CD4-positive, alpha-beta T cell treated with Interleukin-6 at 100 ng/mL for 8 hours (primary cell): ENCODE data around the gene CPNE5.

Experiments
- DNase-seq: peaks from one replicate; pipeline ENCODE4 v3.0.0-alpha.2; 2020; ENCODE audit warnings: mixed read lengths, low spot score

The CPNE5 gene

DNA sequence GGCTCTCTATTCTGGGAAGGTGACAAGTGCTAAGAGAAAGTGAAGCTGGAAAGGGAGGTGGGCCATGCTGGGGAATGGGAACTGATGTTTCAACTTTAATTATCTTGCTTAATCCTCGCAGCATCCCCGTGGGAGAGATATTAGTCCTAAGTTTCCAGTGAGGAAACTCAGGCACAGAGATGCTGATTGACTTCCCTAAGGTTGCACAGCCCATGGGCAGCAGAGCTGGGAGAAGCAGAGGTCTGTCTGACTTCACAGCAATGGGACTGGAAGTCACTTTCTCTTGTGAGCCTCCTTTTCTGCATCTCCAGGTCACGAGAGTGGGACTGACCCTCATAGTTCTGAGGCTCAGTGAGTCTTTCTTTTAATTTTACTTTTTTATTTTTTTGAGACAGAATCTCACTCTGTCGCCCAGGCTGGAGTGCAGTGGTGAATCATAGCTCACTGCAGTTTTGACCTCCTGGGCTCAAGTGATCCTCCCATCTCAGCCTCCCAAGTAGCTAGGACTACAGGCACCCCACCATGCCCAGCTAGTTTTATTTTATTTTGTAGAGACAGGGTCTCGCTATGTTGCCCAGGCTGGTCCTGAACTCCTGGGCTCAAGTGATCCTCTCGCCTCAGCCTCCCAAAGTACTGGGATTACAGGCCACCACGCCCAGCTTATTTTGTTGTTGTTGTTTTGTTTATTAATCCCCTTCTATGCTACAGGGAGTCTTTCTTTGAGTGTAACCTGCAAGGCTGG, 139.0 kb downstream of the CPNE5 start:
- DNase-seq = no peak

DNA sequence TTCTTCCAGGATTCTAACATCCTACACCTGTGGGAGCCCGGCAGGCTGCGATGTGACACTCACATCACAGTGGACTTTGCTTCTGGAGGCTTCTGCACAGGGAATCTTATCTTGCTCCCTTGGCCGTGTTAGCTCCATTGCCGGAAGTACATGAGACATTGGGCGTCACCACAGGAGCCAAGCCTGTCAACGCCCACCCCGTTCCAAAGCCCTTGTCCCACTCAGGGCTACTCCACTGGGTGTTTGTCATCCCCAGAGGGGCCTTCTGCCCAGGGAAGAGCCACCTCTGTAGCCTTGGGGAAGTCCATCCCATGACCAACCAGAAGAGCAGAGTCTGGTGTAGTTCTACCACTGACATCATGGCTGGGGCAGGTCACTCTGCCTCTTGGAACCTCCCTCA, 139.9 kb downstream of the CPNE5 start:
- no peak for DNase-seq

DNA sequence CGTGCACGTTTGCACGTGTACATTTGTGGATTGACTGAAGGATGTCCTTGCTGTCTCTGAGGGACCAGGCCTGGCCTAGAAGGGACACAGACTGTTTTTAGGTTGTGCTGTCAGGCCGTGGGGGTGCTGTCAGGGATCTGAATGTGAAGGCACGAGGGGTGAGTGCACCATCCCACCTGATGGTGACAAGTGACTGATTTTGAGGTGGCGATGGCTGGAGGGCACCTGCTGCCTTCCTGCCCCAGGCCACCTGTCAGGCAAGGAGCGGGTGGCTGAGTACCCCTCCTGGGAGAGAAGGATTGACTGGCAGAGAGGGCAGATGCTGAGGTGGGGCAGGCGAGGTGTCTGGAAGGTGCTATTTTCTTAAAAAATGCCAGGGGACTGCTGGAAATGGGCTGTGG, 140.4 kb downstream of the CPNE5 start:
- no peak for DNase-seq

DNA sequence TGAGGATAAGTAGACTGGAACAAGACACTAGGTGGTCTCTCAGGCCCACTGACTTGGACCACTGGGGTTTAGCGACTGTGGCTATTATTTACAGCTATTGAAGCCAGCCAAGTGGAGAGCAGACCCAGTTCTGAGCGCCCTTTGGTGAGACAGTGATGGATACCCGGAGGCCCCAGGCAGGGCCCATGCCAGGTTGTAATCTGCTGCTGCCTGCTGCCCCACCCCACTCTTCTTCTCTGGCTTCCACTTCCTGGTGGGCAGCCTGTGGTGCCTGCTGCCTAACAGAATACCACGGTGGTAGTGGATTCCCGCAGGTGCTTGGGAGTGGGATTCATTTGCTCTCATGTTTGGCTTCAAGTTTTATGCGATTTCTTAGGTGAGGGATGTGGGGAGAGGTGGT, 141.0 kb downstream of the CPNE5 start:
- DNase-seq = no peak

DNA sequence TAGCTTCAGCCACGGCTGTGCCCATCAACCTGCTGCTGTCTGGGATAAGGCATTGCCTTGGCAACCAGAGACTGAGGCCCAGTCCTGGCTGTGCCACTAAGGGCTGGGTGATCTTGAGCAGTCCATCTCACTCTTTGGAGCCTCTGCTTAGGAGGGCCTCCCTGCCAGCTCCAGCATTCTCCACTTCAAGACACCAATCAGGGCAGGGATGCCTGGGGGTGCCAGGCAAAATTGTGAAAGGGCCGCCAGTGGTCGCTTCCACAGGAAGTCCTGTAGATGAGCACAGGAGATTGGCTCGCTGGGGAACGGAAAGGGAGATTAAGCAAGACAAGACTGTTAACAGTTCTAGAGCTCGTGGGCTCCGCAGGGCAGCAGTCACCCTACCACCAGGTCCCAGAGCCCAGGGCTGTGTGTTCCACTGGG, 141.8 kb downstream of the CPNE5 start, which contains the start of gene RAB44:
RAB44 (plus strand) TSS at position 346 of the 423 bp plus-strand sequence. CDS start 6,410 bp downstream, outside the sequence.
- no peak for DNase-seq

DNA sequence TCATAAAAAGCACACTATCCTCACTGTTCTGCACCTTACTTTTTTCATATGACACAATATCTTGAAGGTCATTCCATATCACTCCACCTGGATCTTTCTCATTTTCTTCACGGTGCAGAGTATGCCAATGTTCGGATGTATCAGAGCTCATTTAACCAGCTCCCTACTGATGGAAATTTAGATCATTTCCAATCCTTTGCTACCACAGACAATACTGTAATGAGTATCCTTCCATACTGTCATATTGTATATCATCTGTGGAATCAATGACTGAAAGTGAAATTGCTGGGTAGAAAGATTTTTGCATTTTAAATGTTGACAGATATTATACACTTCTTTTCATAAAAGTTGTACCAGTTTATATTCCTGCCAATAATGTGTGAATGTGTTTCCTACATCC, 143.8 kb downstream of the CPNE5 start:
- DNase-seq = no peak

DNA sequence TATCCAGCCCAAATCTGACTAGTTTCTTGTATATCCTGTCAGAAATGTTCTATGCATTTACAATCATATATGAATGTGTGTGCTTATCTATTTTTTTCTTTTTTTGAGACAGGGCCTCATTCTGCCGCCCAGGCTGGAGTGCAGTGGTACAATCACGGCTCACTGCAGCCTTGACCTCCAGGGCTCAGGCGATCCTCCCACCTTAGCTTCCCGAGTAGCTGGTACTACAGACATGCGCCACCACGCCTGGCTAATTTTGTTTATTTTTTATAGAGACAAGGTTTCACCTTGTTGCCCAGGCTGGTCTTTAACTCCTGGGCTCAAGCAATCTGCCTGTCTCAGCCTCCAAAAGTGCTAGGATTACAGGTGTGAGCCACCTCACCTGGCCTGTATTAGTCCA, 144.6 kb downstream of the CPNE5 start:
- DNase-seq = no peak

DNA sequence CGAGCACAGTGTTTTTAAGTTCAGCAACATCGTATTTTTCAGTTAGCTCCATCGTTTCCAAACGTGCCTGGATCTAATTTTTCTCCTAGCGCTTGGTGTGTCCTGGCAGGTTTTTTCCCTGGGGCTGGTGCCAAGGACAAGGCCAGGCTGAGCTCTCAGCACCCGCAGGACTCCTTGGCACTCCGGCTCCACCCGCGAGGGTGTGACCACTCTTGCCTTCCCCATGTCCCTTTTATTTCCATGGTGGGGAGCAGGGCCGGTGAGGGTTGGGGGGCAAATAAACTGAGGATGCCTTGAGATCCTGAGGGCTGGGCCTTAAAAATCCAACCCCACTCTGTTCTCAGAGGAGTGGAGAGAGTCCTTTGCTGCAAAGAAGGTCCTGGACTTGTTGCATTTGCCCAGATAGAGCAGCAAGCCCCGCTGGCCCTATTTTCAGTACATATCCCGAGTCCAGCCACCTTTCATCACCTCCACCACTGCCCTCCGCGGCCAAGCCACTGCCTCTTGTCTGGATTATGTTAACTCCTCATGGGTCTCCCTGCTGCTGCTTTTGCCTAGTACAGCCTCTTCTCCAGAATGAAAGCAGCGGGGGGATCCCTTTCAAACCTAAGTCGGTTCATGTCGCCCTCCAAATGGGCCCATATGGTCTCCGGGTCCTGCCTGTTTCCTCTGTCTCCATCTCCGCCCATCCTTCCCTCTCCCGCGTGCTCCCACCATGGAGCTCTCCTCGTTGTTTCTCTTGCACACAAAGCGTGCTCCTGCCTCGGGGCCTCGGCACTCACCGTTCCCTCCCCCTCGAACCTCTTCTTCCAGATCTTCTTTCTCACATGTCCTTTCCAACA, 146.2 kb downstream of the CPNE5 start:
- DNase-seq = no peak

DNA sequence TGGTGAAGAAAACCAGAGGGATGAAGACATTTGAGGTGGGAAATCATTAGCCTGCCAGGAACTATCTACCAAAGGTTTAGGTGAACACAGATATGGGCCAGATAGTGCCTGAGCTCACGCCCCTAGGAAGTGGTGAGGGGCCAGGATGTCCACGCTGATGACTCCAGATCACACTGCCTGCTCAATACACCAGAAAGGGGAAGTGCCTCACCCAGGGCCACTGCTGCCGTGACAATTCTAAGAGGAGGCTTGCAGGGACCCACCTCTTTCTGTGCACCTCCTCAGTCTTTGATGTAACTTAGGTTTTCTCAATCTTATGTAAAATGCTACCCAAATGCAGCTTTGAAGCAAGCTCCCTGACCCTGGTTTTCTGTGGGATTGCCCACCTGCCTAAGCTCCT, 147.0 kb downstream of the CPNE5 start:
- peak; percentile 47 for DNase-seq

DNA sequence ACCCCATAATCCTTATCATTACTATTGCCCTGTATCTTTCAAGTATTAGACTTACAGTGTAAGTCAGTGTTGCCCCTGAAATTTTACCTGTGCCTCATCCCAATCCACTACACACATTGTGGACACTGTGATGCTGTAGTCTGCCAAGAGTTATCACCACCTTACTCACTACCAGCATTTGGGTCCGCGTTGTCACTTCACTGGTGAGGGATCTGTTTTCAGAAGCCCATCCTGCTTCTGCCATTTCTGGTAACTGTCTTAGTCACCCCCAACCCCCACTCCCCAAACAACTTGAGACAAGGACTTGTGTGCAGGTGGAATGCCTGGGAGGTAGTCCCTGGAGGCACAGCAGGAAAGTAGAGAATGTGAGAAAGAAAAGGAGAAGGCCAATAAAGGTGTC, 147.6 kb downstream of the CPNE5 start:
- DNase-seq = no peak

DNA sequence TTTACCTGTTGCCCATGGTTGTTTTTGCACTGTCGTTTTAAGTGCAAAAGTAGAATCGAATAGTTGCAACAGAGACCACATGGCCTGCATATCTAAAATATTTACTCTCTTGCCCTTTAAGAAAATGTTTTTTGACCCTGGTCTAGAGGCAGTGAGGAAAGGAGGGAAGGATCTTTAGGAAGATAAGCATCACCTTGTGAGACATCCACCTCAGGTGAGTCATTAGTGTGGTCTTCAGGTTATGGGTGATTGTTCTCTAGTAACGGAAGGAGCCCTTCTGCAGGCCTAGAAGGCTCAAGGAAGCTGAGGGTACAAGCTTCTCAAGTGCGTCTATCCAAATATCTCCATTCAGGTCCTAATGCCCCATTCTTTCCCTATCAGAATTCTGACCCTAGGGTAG, 148.2 kb downstream of the CPNE5 start:
- DNase-seq = peak; percentile 13
